GM12878 (cell line): ENCODE results near the gene RCOR1.
"Not testable (repeated sequence)": the region's sequence is repeated elsewhere in the genome, so short reads cannot be mapped to it uniquely, and the experiment has no call there.

Experiments
- ATF3 ChIP-seq: IDR thresholded peaks from 2 replicates; pipeline ENCODE4 v1.6.1; 2011; ENCODE audit warnings: low read depth, mild to moderate bottlenecking, low read length, moderate library complexity, borderline replicate concordance; ENCODE audit errors: extremely low read depth
- CHD2 ChIP-seq: IDR thresholded peaks from 2 replicates; pipeline ENCODE4 v1.6.1; 2011; ENCODE audit warnings: low read depth, low read length, improper control_type of control experiment, borderline replicate concordance
- CTCF ChIP-seq, 3 experiments: IDR thresholded peaks in 2 of 3; conservative IDR thresholded peaks in 1 of 3; 2 replicates each; pipeline ENCODE4 v1.5.1; 2011; ENCODE audit warnings: low read depth in 3 of 3, low read length in 3 of 3, mild to moderate bottlenecking in 3 of 3, control low read depth in 2 of 3, moderate library complexity in 2 of 3, inconsistent platforms in 1 of 3, mixed read lengths in 1 of 3; ENCODE audit not compliant: control insufficient read depth in 2 of 3, insufficient read depth in 1 of 3; ENCODE audit errors: extremely low read depth in 1 of 3
- EP300 ChIP-seq, 2 experiments: fragments of 150-350 bp in 1 of 2; IDR thresholded peaks; 2 replicates each; pipeline ENCODE4 v1.6.1; 2011 to 2012; ENCODE audit warnings: low read depth in 2 of 2, low read length in 2 of 2, borderline replicate concordance in 1 of 2, improper control_type of control experiment in 1 of 2, inconsistent platforms in 1 of 2; ENCODE audit not compliant: control insufficient read depth in 1 of 2
- POLR2A ChIP-seq: IDR thresholded peaks from 2 replicates; pipeline ENCODE4 v1.6.1; 2011; ENCODE audit warnings: low read depth, mild to moderate bottlenecking, low read length
- POLR2AphosphoS5 ChIP-seq: IDR thresholded peaks from 2 replicates; pipeline ENCODE4 v1.6.1; 2011; ENCODE audit warnings: mild to moderate bottlenecking, low read length, inconsistent platforms
- SMC3 ChIP-seq: IDR thresholded peaks from 2 replicates; pipeline ENCODE4 v1.6.1; 2011; ENCODE audit warnings: low read length, improper control_type of control experiment, borderline replicate concordance
- TF ChIP-seq, protein P1 (sequence below): IDR thresholded peaks from 2 replicates; pipeline ENCODE4 v1.6.1; 2012; ENCODE audit warnings: low read length, inconsistent platforms

DNA sequence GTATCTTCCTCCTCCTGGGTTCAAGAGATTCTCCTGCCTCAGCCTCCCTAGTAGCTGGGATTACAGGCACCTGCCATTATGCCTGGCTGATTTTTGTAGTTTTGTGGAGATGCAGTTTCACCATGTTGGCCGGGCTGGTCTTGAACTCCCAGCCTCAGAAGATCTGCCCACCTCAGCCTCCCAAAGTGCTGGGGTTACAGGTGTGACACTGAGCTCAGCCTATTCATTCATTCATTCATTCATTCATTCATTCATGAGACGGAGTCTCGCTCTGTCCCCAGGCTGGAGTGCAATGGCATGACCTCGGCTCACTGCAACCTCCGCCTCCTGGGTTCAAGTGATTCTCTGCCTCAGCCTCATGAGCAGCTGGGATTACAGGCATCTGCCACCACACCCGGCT lies 47.2 kb downstream of the RCOR1 start:
- TF ChIP-seq CTCF (IDR thresholded peaks at IDR 0.05 in 2 of 3, conservative IDR thresholded peaks at IDR 0.05 in 1 of 3; ENCODE audit: control insufficient read depth in 2 of 3, extremely low read depth in 1 of 3, insufficient read depth in 1 of 3, low read depth in 3 of 3, low read length in 3 of 3); POLR2A; SMC3; ATF3; EP300 (IDR thresholded peaks at IDR 0.05; ENCODE audit: borderline replicate concordance in 1 of 2, control insufficient read depth in 1 of 2, low read depth in 2 of 2, low read length in 2 of 2); CHD2; POLR2AphosphoS5: not testable (repeated sequence)
- TF ChIP-seq, protein P1, sequence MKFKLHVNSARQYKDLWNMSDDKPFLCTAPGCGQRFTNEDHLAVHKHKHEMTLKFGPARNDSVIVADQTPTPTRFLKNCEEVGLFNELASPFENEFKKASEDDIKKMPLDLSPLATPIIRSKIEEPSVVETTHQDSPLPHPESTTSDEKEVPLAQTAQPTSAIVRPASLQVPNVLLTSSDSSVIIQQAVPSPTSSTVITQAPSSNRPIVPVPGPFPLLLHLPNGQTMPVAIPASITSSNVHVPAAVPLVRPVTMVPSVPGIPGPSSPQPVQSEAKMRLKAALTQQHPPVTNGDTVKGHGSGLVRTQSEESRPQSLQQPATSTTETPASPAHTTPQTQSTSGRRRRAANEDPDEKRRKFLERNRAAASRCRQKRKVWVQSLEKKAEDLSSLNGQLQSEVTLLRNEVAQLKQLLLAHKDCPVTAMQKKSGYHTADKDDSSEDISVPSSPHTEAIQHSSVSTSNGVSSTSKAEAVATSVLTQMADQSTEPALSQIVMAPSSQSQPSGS, result not testable (repeated sequence)
